GM23338 (cell line): Measurements from ENCODE around the gene UTP4.

Experiments
- CTCF ChIP-seq, 2 experiments: fragments of 200-600 bp in 1 of 2; sonication (generic) in 1 of 2; conservative IDR thresholded peaks; 2 replicates each; pipeline versions ENCODE4 v1.5.1 to v1.6.1; 2016 to 2017; ENCODE audit warnings: antibody characterized with exemption in 2 of 2, low read depth in 2 of 2, mild to moderate bottlenecking in 2 of 2, moderate library complexity in 1 of 2
- EZH2 ChIP-seq: fragments of 200-600 bp; sonication (generic); IDR thresholded peaks from one replicate; pipeline ENCODE4 v1.8.0; 2017; ENCODE audit warnings: antibody characterized with exemption, mild to moderate bottlenecking, low read depth; ENCODE audit not compliant: unreplicated experiment

DNA sequence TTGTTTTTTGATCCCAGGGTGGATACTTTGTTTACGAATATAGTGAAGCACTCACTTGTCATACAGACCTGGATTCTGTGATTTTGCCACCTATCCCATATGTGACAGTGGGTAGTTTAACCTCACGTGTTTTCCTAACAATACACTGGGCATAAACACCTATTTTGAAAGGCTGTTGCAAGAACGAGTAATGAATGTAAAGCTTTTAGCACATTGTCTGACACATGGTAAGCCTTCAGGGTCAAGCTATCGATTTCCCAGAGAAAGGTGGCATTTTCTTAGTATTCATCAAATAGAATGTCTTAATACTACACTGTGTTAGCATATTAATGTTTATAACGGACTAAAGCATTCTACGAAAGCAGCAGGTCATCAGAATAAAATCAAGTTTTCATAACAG, 2.0 kb upstream of the UTP4 start:
- TF ChIP-seq CTCF (conservative IDR thresholded peaks at IDR 0.05; ENCODE audit: low read depth in 2 of 2) (no peak), EZH2 (no peak)
